SKM-1 (cell line): ENCODE results near the gene MCF2L.
"Not testable (repeated sequence)": the region's sequence is repeated elsewhere in the genome, so short reads cannot be mapped to it uniquely, and the experiment has no call there.

Experiments used
- DNase-seq: peaks from one replicate; lab custom pipeline; 2025; ENCODE audit not compliant: unreplicated experiment; lab: John Stamatoyannopoulos, UW

The MCF2L gene

DNA sequence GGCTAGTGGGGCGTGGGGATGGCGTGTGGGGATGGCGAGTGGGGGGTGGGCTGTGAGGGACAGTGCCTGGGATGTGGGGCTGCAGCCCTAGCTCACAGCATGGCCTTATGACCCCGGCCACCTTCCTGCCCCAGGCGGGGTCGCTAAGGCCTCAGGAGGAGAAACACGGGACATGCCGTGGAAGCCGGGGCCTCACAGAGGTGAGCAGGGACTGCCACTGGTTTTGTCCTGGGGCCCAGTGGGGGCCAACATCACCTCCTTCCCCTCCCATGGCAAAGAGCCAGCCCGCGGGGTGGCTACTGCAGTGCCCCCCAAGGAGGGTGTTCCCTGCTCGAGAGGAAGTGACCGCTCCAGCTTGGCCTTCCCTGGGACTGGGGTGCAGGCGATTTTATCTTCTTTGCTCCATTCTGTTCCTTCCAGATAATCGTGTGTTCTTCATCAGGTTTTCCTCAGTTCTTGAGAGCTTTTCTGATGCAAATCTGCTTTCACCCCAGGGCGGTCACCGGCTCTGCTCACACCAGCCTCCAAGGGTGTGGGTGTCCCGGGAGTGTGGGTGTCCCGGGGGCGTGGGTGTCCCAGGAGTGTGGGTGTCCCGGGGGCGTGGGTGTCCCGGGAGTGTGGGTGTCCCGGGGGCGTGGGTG, 137.8 kb downstream of the MCF2L start:
- DNase-seq, result no peak

- not testable (repeated sequence) for DNase-seq
These were observed 139.5 kb downstream of the MCF2L start for GRCh38 chr13:113108521-113108920.

DNA sequence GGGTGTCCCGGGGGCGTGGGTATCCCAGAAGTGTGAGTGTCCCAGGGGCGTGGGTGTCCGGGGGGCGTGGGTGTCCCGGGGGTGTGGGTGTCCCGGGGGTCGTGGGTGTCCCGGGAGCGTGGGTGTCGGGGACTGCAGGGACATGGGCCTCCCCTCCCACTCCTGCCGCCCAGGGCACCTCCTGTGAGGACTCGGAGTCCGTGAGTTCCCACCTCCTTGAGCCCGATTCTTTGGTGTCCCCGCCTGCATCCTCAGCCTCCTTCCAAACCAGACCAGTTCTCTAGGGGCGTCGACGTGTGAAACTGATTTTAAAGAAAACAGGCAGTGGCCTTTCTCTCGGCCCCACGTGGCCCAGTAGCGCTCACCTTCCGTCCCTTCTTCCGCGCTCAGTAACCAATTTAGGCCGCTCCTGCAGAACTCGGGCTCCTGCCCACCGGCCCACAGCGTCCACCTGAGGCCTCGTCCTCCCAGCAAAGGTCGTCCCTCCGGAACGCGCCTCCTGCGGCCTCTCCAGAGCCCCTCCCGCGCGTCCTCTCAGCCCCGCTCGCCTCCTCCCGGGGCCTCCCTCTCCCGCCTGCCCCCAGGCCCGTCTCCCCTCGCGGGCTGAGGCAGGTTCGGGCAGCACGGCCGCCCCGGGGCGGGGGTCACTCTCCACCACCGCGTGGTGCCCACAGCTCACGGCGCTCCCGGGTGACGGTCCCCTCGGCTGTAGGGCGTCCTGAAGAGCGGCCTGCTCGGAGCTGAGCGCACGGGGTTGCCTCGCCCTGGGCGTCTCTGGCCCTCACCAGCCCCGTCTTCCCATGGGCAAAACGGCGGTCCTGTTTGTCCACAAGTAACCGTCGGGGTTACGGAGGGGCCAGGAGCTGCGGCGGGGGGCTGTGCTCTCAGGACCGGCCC, 140.4 kb downstream of the MCF2L start:
- DNase-seq, result no peak

- no peak for DNase-seq
These were observed 141.2 kb downstream of the MCF2L start for GRCh38 chr13:113110048-113110851.

GRCh38 chr13:113110852-113111315, 141.9 kb downstream of the MCF2L start:
- DNase-seq, result no peak

GRCh38 chr13:113111821-113112220, 142.8 kb downstream of the MCF2L start:
- not testable (repeated sequence) for DNase-seq

GRCh38 chr13:113112475-113112874, 143.5 kb downstream of the MCF2L start:
- not testable (repeated sequence) for DNase-seq

- DNase-seq, result no peak
These were observed 144.2 kb downstream of the MCF2L start for GRCh38 chr13:113112893-113113845.

DNA sequence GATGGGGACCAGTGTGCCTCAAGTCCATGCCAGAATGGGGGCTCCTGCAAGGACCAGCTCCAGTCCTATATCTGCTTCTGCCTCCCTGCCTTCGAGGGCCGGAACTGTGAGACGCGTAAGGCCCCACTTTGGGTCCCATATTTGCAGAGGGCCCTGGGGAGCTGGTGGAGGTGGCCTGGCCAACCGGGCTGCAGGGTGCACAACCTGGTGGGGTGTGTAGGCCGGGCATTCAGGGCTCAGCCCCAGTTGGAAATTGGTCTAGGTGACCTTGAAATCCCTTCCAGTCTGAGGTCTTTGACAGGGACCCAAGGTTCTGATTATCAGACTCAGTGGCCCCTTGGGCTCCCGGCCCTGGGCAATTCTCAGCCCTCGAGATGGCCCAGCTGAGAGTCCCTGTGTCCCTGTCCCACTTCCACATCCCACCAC, 144.8 kb downstream of the MCF2L start:
- DNase-seq, result no peak

DNA sequence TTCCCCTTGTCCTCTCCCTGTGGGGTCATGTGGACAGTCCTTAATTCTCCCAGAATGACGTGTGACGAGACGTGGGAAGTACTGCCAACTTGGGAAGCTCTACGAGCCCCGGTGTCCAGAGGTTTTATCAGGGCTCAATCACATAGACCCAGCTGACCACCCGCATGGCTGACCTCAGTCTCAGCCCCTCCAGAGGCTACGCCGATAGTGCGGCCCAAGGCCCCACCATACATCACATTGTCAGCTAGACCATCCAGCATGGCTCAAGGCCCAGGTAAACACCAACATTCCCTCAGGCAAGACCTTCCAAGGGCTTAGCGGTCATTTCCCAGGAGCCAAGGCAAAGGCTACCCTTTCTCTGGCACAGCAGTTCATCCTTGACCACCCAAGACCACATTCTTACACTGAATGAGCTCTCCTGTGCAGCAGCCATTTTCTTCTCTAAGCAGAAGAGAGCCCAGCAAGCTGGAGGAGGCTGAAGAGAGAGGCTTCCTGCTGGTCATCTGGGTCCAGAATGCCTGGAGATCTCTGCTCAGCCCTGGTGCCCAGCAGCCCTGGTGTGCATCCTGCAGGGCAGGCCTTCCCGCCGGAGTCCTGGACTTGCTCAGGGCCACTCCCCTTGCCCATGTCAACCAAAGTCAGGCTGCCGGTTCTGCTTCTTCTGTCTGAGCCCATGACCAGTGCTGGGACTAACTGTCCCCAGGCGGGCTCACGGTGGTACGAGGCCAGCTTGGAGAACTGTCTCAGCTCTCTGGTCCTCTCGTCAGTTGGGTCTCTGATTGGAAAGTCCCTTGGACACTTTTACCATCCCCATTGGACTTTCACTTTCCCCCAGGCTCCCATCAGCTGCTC, 145.7 kb downstream of the MCF2L start:
- DNase-seq, result no peak

GRCh38 chr13:113115363-113116205, 146.6 kb downstream of the MCF2L start:
- DNase-seq, result no peak

DNA sequence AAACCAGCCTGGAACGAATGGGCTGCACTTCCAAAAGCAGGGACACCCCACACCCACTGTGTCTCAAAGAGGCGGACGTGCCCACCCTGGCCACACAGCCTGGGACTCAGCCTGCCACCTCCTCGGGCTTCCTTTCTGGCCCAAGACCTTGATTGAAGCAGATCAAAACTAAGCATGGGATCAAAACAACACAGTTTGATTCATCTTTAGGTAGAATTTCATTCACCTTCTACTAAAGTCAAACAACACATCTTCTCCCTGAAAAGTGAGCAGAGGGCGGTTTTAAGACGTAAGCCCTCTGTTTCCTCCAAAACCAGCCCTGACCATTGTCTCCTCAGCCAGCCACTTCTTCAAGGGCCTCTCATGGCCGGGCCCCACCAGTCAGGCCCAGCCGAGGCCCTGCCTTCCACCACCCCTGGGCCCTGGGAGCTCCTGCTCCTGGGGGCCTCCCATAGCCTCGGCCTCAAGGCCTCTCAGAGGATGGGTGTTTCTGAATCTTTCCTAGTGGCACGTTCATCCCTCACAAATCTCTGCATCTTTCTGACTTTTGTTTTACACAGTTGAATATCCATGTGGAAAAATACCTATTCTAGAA, 147.3 kb downstream of the MCF2L start:
- DNase-seq, result no peak

- DNase-seq, result no peak
These were observed 147.9 kb downstream of the MCF2L start for GRCh38 chr13:113116871-113117271.

DNA sequence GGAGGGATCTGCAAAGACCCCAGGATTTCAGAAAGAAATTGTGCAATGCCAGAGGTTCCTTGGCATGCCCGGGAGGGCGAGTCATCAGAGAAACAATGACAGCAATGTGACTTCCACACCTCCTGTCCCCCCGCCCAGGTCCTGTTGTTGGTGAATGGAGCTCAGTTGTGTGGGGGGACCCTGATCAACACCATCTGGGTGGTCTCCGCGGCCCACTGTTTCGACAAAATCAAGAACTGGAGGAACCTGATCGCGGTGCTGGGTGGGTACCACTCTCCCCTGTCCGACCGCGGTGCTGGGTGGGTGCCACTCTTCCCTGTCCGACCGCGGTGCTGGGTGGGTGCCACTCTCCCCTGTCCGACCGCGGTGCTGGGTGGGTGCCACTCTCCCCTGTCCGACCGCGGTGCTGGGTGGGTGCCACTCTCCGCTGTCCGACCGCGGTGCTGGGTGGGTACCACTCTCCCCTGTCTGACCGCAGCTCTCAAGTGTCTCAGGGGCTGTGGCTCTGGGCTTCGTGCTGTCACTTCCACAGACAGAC, 148.4 kb downstream of the MCF2L start:
- no peak for DNase-seq

DNA sequence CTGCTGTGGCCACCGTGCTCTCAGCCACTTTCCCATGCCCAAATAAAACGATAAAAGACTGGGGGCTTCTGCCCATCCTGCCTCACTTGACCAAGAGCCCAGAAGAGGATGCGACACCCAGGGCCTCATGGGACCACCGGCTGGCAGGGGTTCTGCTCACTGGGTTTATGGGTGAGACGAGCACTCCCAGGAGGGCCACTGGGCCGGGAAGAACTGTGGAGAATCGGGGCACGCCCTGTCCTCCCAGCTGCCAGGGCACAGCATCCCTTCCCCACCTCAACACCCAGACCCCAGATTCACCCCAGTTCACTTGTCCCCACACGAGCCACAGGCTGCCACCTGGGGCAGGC, 148.9 kb downstream of the MCF2L start:
- no peak for DNase-seq

DNA sequence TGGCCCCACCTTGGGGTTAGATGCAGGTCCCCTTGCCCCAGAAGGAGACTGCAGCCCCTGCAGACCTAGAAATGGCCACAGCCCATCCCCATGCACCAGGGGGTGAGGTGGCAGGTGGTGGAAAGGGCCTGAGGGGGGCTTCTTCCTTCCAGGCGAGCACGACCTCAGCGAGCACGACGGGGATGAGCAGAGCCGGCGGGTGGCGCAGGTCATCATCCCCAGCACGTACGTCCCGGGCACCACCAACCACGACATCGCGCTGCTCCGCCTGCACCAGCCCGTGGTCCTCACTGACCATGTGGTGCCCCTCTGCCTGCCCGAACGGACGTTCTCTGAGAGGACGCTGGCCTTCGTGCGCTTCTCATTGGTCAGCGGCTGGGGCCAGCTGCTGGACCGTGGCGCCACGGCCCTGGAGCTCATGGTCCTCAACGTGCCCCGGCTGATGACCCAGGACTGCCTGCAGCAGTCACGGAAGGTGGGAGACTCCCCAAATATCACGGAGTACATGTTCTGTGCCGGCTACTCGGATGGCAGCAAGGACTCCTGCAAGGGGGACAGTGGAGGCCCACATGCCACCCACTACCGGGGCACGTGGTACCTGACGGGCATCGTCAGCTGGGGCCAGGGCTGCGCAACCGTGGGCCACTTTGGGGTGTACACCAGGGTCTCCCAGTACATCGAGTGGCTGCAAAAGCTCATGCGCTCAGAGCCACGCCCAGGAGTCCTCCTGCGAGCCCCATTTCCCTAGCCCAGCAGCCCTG, 149.4 kb downstream of the MCF2L start:
- DNase-seq, result no peak

GRCh38 chr13:113119166-113119821, 150.3 kb downstream of the MCF2L start:
- DNase-seq, result no peak
